Measurements from ENCODE around the gene UFD1.

Gene UFD1

GRCh38 chr22:19480789-19481188 lies 1.8 kb upstream of the UFD1 start:
- DNase-seq (ENCODE audit: low read depth) = no peak
- no peak for TF ChIP-seq CTCF (IDR thresholded peaks at IDR 0.05; ENCODE audit: control insufficient read depth, extremely low read depth, insufficient read depth)
- H3K4me3 ChIP-seq (ENCODE audit: low read depth, low read length) = peak overlapping the region; percentile 92

- no peak for DNase-seq (ENCODE audit: low read depth)
- peak overlapping the region; percentile 92 for H3K4me3 ChIP-seq (ENCODE audit: low read depth, low read length)
- no peak for TF ChIP-seq CTCF (IDR thresholded peaks at IDR 0.05; ENCODE audit: control insufficient read depth, extremely low read depth, insufficient read depth)
Observed at GRCh38 chr22:19480173-19480568, 1.2 kb upstream of the UFD1 start.

- no peak for TF ChIP-seq CTCF (IDR thresholded peaks at IDR 0.05; ENCODE audit: control insufficient read depth, extremely low read depth, insufficient read depth)
- DNase-seq (ENCODE audit: low read depth) = peak; percentile 97
- peak within 1 kb of the TSS; percentile 92 for H3K4me3 ChIP-seq (ENCODE audit: low read depth, low read length)
Observed at GRCh38 chr22:19479355-19480172, 571 bp upstream of the UFD1 start, which contains the start of gene CDC45. Gene CDC45, plus strand, starts transcription at chr22:19479920. Its CDS starts 49 bp downstream, at chr22:19479969.

GRCh38 chr22:19478045-19478900 lies 720 bp downstream of the UFD1 start:
- H3K4me3 ChIP-seq (ENCODE audit: low read depth, low read length) = peak overlapping the region; percentile 92
- TF ChIP-seq CTCF (IDR thresholded peaks at IDR 0.05; ENCODE audit: control insufficient read depth, extremely low read depth, insufficient read depth) = no peak
- DNase-seq (ENCODE audit: low read depth) = no peak

- no peak for DNase-seq (ENCODE audit: low read depth)
- peak; percentile 46 for TF ChIP-seq CTCF (IDR thresholded peaks at IDR 0.05; ENCODE audit: control insufficient read depth, extremely low read depth, insufficient read depth)
- peak overlapping the region; percentile 92 for H3K4me3 ChIP-seq (ENCODE audit: low read depth, low read length)
Observed at GRCh38 chr22:19477321-19478044, 1.5 kb downstream of the UFD1 start.

- DNase-seq (ENCODE audit: low read depth) = no peak
- no peak for TF ChIP-seq CTCF (IDR thresholded peaks at IDR 0.05; ENCODE audit: control insufficient read depth, extremely low read depth, insufficient read depth)
- no peak overlapping the region for H3K4me3 ChIP-seq (ENCODE audit: low read depth, low read length)
Observed at GRCh38 chr22:19476023-19476422, 3.0 kb downstream of the UFD1 start.

Data from LNCaP clone FGC (cell line).